HG03060 (cell line): ENCODE results near the gene CXCL16.
"Not testable (repeated sequence)": the region's sequence is repeated elsewhere in the genome, so short reads cannot be mapped to it uniquely, and the experiment has no call there.

Source experiments
- ATAC-seq: cut with Tn5 transposase; IDR thresholded peaks from one replicate; pipeline ENCODE4 v1.9.1; 2021; ENCODE audit warnings: low read depth, moderate number of reproducible peaks; ENCODE audit not compliant: unreplicated experiment

CXCL16 gene

GRCh38 chr17:4703330-4703691, 36.4 kb downstream of the CXCL16 start:
- ATAC-seq: no peak

- no peak for ATAC-seq
Observed at GRCh38 chr17:4701116-4701515, 38.6 kb downstream of the CXCL16 start.

GRCh38 chr17:4699401-4700056, 40.2 kb downstream of the CXCL16 start:
- not testable (repeated sequence) for ATAC-seq

GRCh38 chr17:4696437-4696805, 43.3 kb downstream of the CXCL16 start:
- ATAC-seq: no peak

- ATAC-seq: no peak
Observed at GRCh38 chr17:4693416-4693815, 46.3 kb downstream of the CXCL16 start.

GRCh38 chr17:4691686-4692085, 48.0 kb downstream of the CXCL16 start:
- ATAC-seq: no peak

- ATAC-seq: no peak
Observed at GRCh38 chr17:4690745-4691144, 49.0 kb downstream of the CXCL16 start.

GRCh38 chr17:4689872-4690271, 49.9 kb downstream of the CXCL16 start:
- ATAC-seq: not testable (repeated sequence)

GRCh38 chr17:4683739-4684138, 56.0 kb downstream of the CXCL16 start:
- ATAC-seq: not testable (repeated sequence)
